ENCODE data around the gene DCTN2.
"Not testable (repeated sequence)": the region's sequence is repeated elsewhere in the genome, so short reads cannot be mapped to it uniquely, and the experiment has no call there.

DCTN2 gene

GRCh38 chr12:57546438-57547287 lies at the start of gene DCTN2:
Gene DCTN2 (minus strand): TSS chr12:57547192. CDS start chr12:57547063, 129 bp downstream.
- DNase-seq (ENCODE audit: extremely low read depth in 1 of 2, low read depth in 1 of 2): peak; percentile 78 to 85

DNA sequence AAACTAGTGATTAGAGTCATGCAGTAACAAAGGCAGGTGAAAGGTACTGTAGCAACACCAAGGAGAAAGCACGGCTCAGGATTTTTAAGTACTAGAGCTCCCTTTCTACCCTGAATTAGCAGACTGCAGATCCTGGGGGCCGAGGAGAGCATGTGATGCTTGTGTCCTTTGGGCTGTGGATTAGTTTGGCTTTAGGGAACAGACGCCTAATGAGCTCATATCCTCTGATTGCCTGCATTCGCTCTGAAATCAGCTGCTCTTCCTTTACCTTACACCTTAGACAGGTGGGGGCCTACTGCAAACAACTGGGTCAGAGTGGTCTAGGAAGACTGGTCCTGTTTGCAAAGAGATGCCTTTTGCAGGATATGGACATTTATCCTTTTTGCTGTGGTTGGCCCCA lies 46.2 kb upstream of the DCTN2 start:
- DNase-seq (ENCODE audit: extremely low read depth in 1 of 2, low read depth in 1 of 2): no peak

GRCh38 chr12:57592551-57593165 lies 45.7 kb upstream of the DCTN2 start:
- DNase-seq (ENCODE audit: extremely low read depth in 1 of 2, low read depth in 1 of 2): no peak

DNA sequence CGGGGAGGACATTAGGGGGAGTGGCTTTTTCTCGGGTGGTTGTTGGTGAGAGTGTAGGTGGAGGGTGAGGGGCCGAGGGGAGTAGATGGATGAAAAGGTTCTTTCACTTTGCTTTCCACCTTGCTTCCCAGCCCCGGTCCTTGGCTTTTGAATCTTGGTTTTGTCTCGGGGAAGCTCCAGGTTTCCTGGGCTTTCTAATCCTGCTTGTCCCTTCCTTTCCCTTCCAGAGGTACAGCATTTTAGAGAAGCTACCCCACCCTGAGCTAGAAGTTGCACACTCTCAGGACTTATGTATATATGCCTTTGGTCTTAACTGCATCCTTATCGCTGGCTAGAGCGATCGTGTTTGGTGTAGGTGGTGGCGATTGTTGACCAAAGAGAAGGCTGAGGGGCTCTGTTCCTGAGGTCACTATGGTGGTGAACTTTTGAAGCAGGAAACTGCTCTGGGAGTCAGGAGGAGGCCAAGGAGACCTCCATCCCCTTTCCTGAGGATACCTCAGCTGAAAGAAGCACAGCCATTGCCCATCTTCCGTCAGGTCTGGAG lies 44.9 kb upstream of the DCTN2 start:
- DNase-seq (ENCODE audit: extremely low read depth in 1 of 2, low read depth in 1 of 2): no peak

- peak in 1 of 2 donors; percentile 66 for DNase-seq (ENCODE audit: extremely low read depth in 1 of 2, low read depth in 1 of 2)
Measured at GRCh38 chr12:57590864-57591781, 44.1 kb upstream of the DCTN2 start, which contains the start of gene PIP4K2C. Gene PIP4K2C (plus strand): TSS chr12:57591192. CDS start chr12:57591290, 98 bp downstream.

- no peak for DNase-seq (ENCODE audit: extremely low read depth in 1 of 2, low read depth in 1 of 2)
Measured at GRCh38 chr12:57590479-57590863, 43.5 kb upstream of the DCTN2 start.

GRCh38 chr12:57588951-57589610 lies 42.1 kb upstream of the DCTN2 start:
- DNase-seq (ENCODE audit: extremely low read depth in 1 of 2, low read depth in 1 of 2): not testable (repeated sequence)

GRCh38 chr12:57586832-57587429 lies 39.9 kb upstream of the DCTN2 start:
- DNase-seq (ENCODE audit: extremely low read depth in 1 of 2, low read depth in 1 of 2): no peak

DNA sequence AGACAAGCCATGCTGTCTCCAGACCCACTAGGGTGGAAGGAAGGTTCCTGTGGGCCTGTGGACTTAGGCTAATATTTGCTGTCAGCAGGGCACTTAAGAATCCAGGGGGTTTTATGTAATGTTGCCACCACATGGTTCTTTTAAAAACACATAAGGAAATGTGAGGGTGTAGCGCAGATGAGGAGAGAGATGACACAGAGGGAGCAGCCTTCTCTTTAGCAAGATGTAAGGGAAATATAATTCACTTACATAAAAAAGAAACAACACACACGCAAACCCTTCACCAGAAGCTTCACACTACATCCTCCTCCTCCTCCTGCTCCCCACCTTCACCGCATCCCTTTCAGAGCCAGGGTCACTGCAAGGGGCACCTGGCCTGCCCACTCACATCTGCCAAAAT lies 39.1 kb upstream of the DCTN2 start:
- no peak for DNase-seq (ENCODE audit: extremely low read depth in 1 of 2, low read depth in 1 of 2)

- no peak for DNase-seq (ENCODE audit: extremely low read depth in 1 of 2, low read depth in 1 of 2)
Measured at GRCh38 chr12:57585156-57585555, 38.2 kb upstream of the DCTN2 start.

DNA sequence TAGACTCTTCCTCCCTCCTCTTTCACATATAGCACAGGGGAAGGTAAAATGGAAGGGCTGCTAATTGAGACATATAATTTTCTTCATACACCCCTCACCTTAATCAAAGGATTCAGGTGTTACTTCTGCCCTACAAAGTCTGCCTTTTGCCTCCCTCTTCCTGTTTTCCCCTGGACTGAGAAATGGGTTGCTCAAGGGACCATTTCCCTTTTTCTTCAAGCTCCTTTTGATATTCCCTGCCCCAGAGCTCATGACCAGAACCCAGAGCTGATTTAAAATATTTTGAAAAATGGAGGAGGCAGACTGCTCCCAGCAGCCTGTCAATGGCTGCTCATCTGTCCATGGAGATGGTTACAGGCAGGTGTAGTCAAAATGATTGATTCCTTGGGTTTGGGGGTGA lies 37.7 kb upstream of the DCTN2 start:
- DNase-seq (ENCODE audit: extremely low read depth in 1 of 2, low read depth in 1 of 2): no peak

DNA sequence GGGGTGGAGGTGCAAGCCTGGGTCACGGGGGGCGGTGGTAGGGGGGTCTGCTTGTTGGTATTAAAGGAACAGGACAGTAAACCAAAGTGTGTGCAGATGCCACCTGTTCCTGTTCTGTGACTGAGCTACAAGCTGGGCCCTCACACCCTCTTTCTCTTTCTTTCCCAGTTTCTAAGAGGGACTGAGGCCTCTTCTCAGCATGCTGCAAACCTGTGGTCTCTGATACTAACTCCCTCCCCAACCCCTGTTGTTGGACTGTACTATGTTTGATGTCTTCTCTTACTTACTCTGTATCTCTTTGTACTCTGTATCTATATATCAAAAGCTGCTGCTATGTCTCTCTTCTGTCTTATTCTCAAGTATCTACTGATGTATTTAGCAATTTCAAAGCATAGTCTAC lies 37.1 kb upstream of the DCTN2 start:
- DNase-seq (ENCODE audit: extremely low read depth in 1 of 2, low read depth in 1 of 2): no peak

- peak; percentile 21 to 42 for DNase-seq (ENCODE audit: extremely low read depth in 1 of 2, low read depth in 1 of 2)
Measured at GRCh38 chr12:57583008-57583831, 36.2 kb upstream of the DCTN2 start.

GRCh38 chr12:57582440-57582839 lies 35.4 kb upstream of the DCTN2 start:
- no peak for DNase-seq (ENCODE audit: extremely low read depth in 1 of 2, low read depth in 1 of 2)

DNA sequence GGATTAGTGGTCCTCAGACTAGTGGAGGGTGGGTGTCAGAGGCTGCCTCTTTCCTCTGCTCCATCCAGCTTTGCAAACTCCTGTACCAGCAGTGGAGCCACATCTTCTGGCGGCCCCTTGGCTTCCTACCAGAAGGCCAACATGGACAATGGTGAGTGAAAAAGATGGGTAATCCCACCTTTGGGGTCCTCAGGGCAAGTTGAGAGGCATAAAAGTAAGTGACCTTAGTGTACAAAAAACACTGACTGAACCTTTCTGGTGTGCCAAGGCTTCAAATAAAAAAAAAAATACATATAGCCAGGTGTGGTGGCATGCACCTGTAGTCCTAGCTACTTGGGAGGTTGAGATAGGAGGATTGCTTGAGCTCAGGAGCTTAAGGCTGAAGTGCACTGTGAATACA lies 34.8 kb upstream of the DCTN2 start:
- no peak for DNase-seq (ENCODE audit: extremely low read depth in 1 of 2, low read depth in 1 of 2)

- DNase-seq (ENCODE audit: extremely low read depth in 1 of 2, low read depth in 1 of 2): no peak
Measured at GRCh38 chr12:57580466-57580795, 33.4 kb upstream of the DCTN2 start.

- no peak for DNase-seq (ENCODE audit: extremely low read depth in 1 of 2, low read depth in 1 of 2)
Measured at GRCh38 chr12:57579677-57580465, 32.9 kb upstream of the DCTN2 start.

DNA sequence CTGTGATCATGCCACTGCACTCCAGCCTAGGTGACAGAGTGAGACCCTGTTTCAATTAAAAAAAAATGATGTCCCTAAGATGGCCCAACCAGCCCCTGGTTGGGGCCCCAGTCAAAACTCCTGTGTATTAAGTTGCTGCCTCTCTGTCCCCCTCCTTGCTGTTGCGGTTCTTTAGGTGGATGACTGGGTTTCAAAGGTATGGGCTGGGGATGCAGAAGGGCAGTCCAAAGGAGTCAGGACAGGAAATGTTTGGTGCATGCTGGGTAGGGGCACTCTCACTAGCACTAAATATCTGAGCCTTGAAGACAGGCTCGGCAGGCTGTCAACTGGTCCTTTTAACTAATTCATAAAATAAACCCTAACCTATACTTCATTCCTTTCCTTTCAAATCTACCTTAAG lies 32.0 kb upstream of the DCTN2 start:
- no peak for DNase-seq (ENCODE audit: extremely low read depth in 1 of 2, low read depth in 1 of 2)

Data from activated CD8-positive, alpha-beta memory T cell treated with anti-CD3 and anti-CD28 coated beads for 1 hour (primary cell).